ENCODE measurements around the gene NDUFAF4.

NDUFAF4 gene

GRCh38 chr6:96897396-96898240, at the start of gene NDUFAF4:
NDUFAF4 (minus strand) TSS chr6:96897891; CDS start chr6:96897801, 90 bp downstream.
- peaks cover 31% of the 10 kb centered on the region for H3K36me3 Mint-ChIP-seq
- peak; percentile 95 for ATAC-seq
- peak within 1 kb of the TSS; percentile 87 for H3K27ac Mint-ChIP-seq

GRCh38 chr6:96947055-96947454, 49.4 kb upstream of the NDUFAF4 start:
- peak; percentile 93 for ATAC-seq
- H3K4me1 Mint-ChIP-seq: no peaks in the 10 kb centered on the region
- no peak overlapping the region for H3K4me3 Mint-ChIP-seq
- H3K9me3 Mint-ChIP-seq: no peaks in the 10 kb centered on the region
- no peaks in the 10 kb centered on the region for H3K36me3 Mint-ChIP-seq
- no peak for DNase-seq (ENCODE audit: low spot score in 2 of 2)
- H3K27ac Mint-ChIP-seq: no peak overlapping the region

More at GRCh38 chr6:96897396-96898240, at the start of gene NDUFAF4:
- peaks cover 21% of the 10 kb centered on the region for H3K4me1 Mint-ChIP-seq
- DNase-seq (ENCODE audit: low spot score in 2 of 2): peak; percentile 94 to 98
- peak within 1 kb of the TSS; percentile 76 for H3K4me3 Mint-ChIP-seq
- H3K9me3 Mint-ChIP-seq: no peaks in the 10 kb centered on the region

- Mint-ChIP-seq H3K4me3 (no peak overlapping the region), H3K27ac (no peak overlapping the region), H3K9me3 (no peaks in the 10 kb centered on the region), H3K4me1 (peaks cover 14% of the 10 kb centered on the region), H3K36me3 (no peaks in the 10 kb centered on the region)
- ATAC-seq (no peak), DNase-seq (ENCODE audit: low spot score in 2 of 2) (no peak)
Observed at GRCh38 chr6:96943555-96944215, 46.0 kb upstream of the NDUFAF4 start.

GRCh38 chr6:96942676-96943075, 45.0 kb upstream of the NDUFAF4 start:
- no peak for ATAC-seq
- Mint-ChIP-seq H3K36me3 (no peaks in the 10 kb centered on the region), H3K27ac (no peak overlapping the region), H3K4me1 (peaks cover 14% of the 10 kb centered on the region), H3K9me3 (no peaks in the 10 kb centered on the region), H3K4me3 (no peak overlapping the region)
- DNase-seq (ENCODE audit: low spot score in 2 of 2): no peak

- H3K4me1 Mint-ChIP-seq: peaks cover 14% of the 10 kb centered on the region
- H3K36me3 Mint-ChIP-seq: no peaks in the 10 kb centered on the region
- no peak for ATAC-seq
- no peak overlapping the region for H3K27ac Mint-ChIP-seq
- H3K4me3 Mint-ChIP-seq: no peak overlapping the region
- H3K9me3 Mint-ChIP-seq: no peaks in the 10 kb centered on the region
- DNase-seq (ENCODE audit: low spot score in 2 of 2): no peak
Observed at GRCh38 chr6:96940322-96940721, 42.6 kb upstream of the NDUFAF4 start.

GRCh38 chr6:96939007-96939805, 41.5 kb upstream of the NDUFAF4 start:
- Mint-ChIP-seq H3K9me3 (no peaks in the 10 kb centered on the region), H3K4me1 (peaks cover 14% of the 10 kb centered on the region), H3K27ac (peak overlapping the region; percentile 0), H3K36me3 (no peaks in the 10 kb centered on the region), H3K4me3 (no peak overlapping the region)
- no peak for DNase-seq (ENCODE audit: low spot score in 2 of 2)
- ATAC-seq: peak; percentile 94

- peaks cover 2% of the 10 kb centered on the region for H3K4me1 Mint-ChIP-seq
- H3K27ac Mint-ChIP-seq: no peak overlapping the region
- H3K9me3 Mint-ChIP-seq: no peaks in the 10 kb centered on the region
- no peaks in the 10 kb centered on the region for H3K36me3 Mint-ChIP-seq
- DNase-seq (ENCODE audit: low spot score in 2 of 2) (no peak), ATAC-seq (no peak)
- no peak overlapping the region for H3K4me3 Mint-ChIP-seq
Observed at GRCh38 chr6:96934087-96934486, 36.4 kb upstream of the NDUFAF4 start.

- no peaks in the 10 kb centered on the region for H3K36me3 Mint-ChIP-seq
- no peaks in the 10 kb centered on the region for H3K9me3 Mint-ChIP-seq
- no peak overlapping the region for H3K27ac Mint-ChIP-seq
- DNase-seq (ENCODE audit: low spot score in 2 of 2) (no peak), ATAC-seq (no peak)
- H3K4me3 Mint-ChIP-seq: no peak overlapping the region
- no peaks in the 10 kb centered on the region for H3K4me1 Mint-ChIP-seq
Observed at GRCh38 chr6:96931198-96931597, 33.5 kb upstream of the NDUFAF4 start.

GRCh38 chr6:96929741-96930140, 32.0 kb upstream of the NDUFAF4 start:
- DNase-seq (ENCODE audit: low spot score in 2 of 2) (no peak), ATAC-seq (no peak)
- Mint-ChIP-seq H3K27ac (no peak overlapping the region), H3K4me3 (no peak overlapping the region), H3K4me1 (peaks cover 6% of the 10 kb centered on the region), H3K36me3 (peaks cover 4% of the 10 kb centered on the region), H3K9me3 (no peaks in the 10 kb centered on the region)

GRCh38 chr6:96927660-96928059, 30.0 kb upstream of the NDUFAF4 start:
- H3K9me3 Mint-ChIP-seq: no peaks in the 10 kb centered on the region

GRCh38 chr6:96926425-96926824, 28.7 kb upstream of the NDUFAF4 start:
- H3K27ac Mint-ChIP-seq: no peak overlapping the region
- H3K9me3 Mint-ChIP-seq: no peaks in the 10 kb centered on the region
- no peak overlapping the region for H3K4me3 Mint-ChIP-seq
- DNase-seq (ENCODE audit: low spot score in 2 of 2) (no peak), ATAC-seq (no peak)
- peaks cover 26% of the 10 kb centered on the region for H3K4me1 Mint-ChIP-seq
- peaks cover 16% of the 10 kb centered on the region for H3K36me3 Mint-ChIP-seq

More at GRCh38 chr6:96927660-96928059, 30.0 kb upstream of the NDUFAF4 start:
- H3K4me1 Mint-ChIP-seq: peaks cover 17% of the 10 kb centered on the region
- DNase-seq (ENCODE audit: low spot score in 2 of 2): no peak
- H3K4me3 Mint-ChIP-seq: no peak overlapping the region
- no peak overlapping the region for H3K27ac Mint-ChIP-seq
- ATAC-seq: no peak
- peaks cover 16% of the 10 kb centered on the region for H3K36me3 Mint-ChIP-seq

GRCh38 chr6:96925290-96925687, 27.6 kb upstream of the NDUFAF4 start:
- Mint-ChIP-seq H3K4me1 (peaks cover 26% of the 10 kb centered on the region), H3K27ac (peak overlapping the region; percentile 96), H3K9me3 (no peaks in the 10 kb centered on the region), H3K36me3 (peaks cover 16% of the 10 kb centered on the region), H3K4me3 (peak overlapping the region; percentile 80)
- DNase-seq (ENCODE audit: low spot score in 2 of 2) (no peak), ATAC-seq (no peak)

- H3K4me1 Mint-ChIP-seq: peaks cover 26% of the 10 kb centered on the region
- H3K4me3 Mint-ChIP-seq: peak overlapping the region; percentile 80
- peak in 1 of 2 donors; percentile 91 for DNase-seq (ENCODE audit: low spot score in 2 of 2)
- H3K36me3 Mint-ChIP-seq: peaks cover 16% of the 10 kb centered on the region
- peak; percentile 75 for ATAC-seq
- H3K9me3 Mint-ChIP-seq: no peaks in the 10 kb centered on the region
- H3K27ac Mint-ChIP-seq: peak overlapping the region; percentile 96
Observed at GRCh38 chr6:96923871-96924493, 26.3 kb upstream of the NDUFAF4 start.

GRCh38 chr6:96923400-96923799, 25.7 kb upstream of the NDUFAF4 start:
- H3K36me3 Mint-ChIP-seq: peaks cover 16% of the 10 kb centered on the region
- H3K4me3 Mint-ChIP-seq: peak overlapping the region; percentile 80
- no peak for ATAC-seq
- H3K9me3 Mint-ChIP-seq: no peaks in the 10 kb centered on the region
- H3K27ac Mint-ChIP-seq: peak overlapping the region; percentile 96
- no peak for DNase-seq (ENCODE audit: low spot score in 2 of 2)
- H3K4me1 Mint-ChIP-seq: peaks cover 26% of the 10 kb centered on the region

GRCh38 chr6:96917098-96917497, 19.4 kb upstream of the NDUFAF4 start:
- no peak overlapping the region for H3K4me3 Mint-ChIP-seq
- no peaks in the 10 kb centered on the region for H3K36me3 Mint-ChIP-seq
- DNase-seq (ENCODE audit: low spot score in 2 of 2) (no peak), ATAC-seq (no peak)
- peaks cover 4% of the 10 kb centered on the region for H3K4me1 Mint-ChIP-seq
- H3K9me3 Mint-ChIP-seq: no peaks in the 10 kb centered on the region
- H3K27ac Mint-ChIP-seq: no peak overlapping the region

Data from stimulated activated effector memory CD8-positive, alpha-beta T cell treated with anti-CD3 and anti-CD28 coated beads, Interleukin-12 subunit alpha, Interleukin-12 subunit beta, amount 100 ng/mL, for 72 hours (primary cell).